WTC11 (cell line): Measurements from ENCODE around the gene PNLIPRP1.

Experiments
- JUN ChIP-seq: sonication (generic); formaldehyde crosslinking; IDR thresholded peaks from 2 replicates; pipeline ENCODE4 v1.8.0; 2023; ENCODE audit warnings: mild to moderate bottlenecking, missing genetic modification reagents
- SOX15 ChIP-seq: fragments of 250-450 bp; sonication (Bioruptor Pico); IDR thresholded peaks from 2 replicates; pipeline ENCODE4 v1.9.0; 2021; ENCODE audit warnings: mild to moderate bottlenecking
- TEAD1 ChIP-seq: sonication (generic); formaldehyde crosslinking; IDR thresholded peaks from 2 replicates; pipeline ENCODE4 v1.8.0; 2022; ENCODE audit warnings: mild to moderate bottlenecking, missing genetic modification reagents
- ZNF138 ChIP-seq: sonication (generic); formaldehyde crosslinking; conservative IDR thresholded peaks from 2 replicates; pipeline ENCODE4 v1.8.1; 2022; ENCODE audit warnings: mild to moderate bottlenecking, moderate library complexity, missing genetic modification reagents
- TF ChIP-seq, protein P1 (sequence below): fragments of 200-600 bp; IDR thresholded peaks from 2 replicates; pipeline ENCODE4 v1.8.0; 2022; ENCODE audit warnings: antibody characterized with exemption
- TF ChIP-seq, protein P2 (sequence below): sonication (generic); formaldehyde crosslinking; IDR thresholded peaks from 2 replicates; pipeline ENCODE4 v1.8.0; 2022; ENCODE audit warnings: mild to moderate bottlenecking, missing genetic modification reagents

DNA sequence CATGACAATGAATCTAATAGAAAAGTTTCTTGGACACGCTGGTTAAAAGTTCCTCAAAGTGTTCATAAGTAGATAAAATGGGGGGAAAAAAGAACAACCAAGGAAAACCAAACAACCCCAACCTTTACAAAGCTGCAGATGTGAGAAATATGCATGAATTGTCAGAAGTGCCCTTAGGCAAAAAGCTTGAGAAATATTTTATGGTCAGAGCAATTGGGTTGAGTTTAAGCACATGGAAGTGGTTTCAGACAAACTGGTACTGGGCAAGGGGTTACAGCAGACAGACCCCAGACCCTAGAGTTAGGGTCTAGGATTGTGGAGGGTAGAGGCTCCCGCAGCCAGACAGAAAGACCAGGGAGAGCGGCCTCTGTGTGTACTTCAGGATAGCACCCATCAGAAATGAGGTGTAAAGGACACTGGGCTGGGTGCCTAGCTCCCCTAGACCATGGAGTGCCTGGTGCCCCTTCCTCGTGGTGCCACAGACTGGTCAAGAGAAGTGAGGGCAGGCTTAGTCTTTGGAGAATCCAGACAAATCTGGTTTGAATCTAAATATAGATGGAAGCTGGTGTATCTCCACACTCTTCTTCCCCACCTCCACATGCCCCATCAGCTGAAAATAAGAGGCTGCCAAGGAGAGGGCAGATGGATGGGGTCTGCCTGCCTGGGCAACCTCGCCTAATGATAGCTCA is 67.2 kb downstream of the PNLIPRP1 start:
- TF ChIP-seq, protein P1, sequence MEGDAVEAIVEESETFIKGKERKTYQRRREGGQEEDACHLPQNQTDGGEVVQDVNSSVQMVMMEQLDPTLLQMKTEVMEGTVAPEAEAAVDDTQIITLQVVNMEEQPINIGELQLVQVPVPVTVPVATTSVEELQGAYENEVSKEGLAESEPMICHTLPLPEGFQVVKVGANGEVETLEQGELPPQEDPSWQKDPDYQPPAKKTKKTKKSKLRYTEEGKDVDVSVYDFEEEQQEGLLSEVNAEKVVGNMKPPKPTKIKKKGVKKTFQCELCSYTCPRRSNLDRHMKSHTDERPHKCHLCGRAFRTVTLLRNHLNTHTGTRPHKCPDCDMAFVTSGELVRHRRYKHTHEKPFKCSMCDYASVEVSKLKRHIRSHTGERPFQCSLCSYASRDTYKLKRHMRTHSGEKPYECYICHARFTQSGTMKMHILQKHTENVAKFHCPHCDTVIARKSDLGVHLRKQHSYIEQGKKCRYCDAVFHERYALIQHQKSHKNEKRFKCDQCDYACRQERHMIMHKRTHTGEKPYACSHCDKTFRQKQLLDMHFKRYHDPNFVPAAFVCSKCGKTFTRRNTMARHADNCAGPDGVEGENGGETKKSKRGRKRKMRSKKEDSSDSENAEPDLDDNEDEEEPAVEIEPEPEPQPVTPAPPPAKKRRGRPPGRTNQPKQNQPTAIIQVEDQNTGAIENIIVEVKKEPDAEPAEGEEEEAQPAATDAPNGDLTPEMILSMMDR, result no peak
- TF ChIP-seq ZNF138 (CRISPR knock-in tag) (no peak), JUN (CRISPR knock-in tag) (no peak), SOX15 (CRISPR knock-in tag) (no peak), TEAD1 (CRISPR knock-in tag) (no peak)
- TF ChIP-seq, protein P2, sequence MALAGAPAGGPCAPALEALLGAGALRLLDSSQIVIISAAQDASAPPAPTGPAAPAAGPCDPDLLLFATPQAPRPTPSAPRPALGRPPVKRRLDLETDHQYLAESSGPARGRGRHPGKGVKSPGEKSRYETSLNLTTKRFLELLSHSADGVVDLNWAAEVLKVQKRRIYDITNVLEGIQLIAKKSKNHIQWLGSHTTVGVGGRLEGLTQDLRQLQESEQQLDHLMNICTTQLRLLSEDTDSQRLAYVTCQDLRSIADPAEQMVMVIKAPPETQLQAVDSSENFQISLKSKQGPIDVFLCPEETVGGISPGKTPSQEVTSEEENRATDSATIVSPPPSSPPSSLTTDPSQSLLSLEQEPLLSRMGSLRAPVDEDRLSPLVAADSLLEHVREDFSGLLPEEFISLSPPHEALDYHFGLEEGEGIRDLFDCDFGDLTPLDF (CRISPR knock-in tag), result no peak
